GM18517 (cell line): Measurements from ENCODE around the gene DNAH11.
A peak's percentile ranks its signal among the peaks of the same experiment; 100 is the strongest.
"Not testable (repeated sequence)": the region's sequence is repeated elsewhere in the genome, so short reads cannot be mapped to it uniquely, and the experiment has no call there.

Source experiments
- ATAC-seq: cut with Tn5 transposase; IDR thresholded peaks from one replicate; pipeline ENCODE4 v1.9.1; 2021; ENCODE audit warnings: mild to moderate bottlenecking, moderate library complexity; ENCODE audit not compliant: unreplicated experiment

Gene DNAH11

GRCh38 chr7:21869785-21870402, 327.1 kb downstream of the DNAH11 start:
- no peak for ATAC-seq

DNA sequence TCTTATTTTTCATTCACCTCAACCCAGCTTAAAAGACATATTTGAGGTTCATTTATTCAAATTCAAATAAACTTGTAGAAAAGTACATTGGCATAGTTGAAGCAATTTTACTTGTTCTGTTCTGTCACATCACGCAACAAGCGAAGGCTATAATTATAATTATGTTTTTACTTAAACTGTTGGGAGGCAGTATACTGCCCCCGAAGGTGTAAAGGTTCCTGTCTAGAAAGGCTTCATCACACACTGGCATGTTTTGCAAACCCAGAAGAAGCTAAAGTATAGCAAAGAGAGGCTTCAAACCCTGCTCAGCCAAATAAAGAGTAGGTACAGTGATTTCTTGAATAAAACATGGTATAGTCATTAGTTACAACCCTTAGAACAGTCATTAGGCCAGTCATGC, 340.2 kb downstream of the DNAH11 start:
- ATAC-seq: no peak

DNA sequence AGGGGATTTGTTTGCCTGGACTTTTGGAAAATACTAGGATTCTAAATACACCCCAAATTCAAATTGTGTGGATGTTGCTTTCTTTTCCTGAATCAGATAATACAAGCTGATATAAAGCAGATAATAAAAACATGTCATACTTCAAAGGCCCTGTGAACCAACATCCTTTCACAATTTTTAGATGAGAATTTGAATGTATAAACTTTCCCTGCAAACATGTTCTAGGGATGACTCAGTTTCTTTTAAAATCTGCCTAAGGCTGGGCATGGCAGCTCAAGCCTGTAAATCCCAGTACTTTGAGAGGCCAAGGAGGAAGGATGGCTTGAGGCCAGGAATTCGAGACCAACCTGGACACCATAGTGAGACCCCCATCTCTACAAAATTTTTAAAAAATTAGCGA, 340.7 kb downstream of the DNAH11 start:
- not testable (repeated sequence) for ATAC-seq

- no peak for ATAC-seq
Observed at GRCh38 chr7:21884496-21884895, 341.7 kb downstream of the DNAH11 start.

- ATAC-seq: no peak
Observed at GRCh38 chr7:21886396-21886795, 343.6 kb downstream of the DNAH11 start.

DNA sequence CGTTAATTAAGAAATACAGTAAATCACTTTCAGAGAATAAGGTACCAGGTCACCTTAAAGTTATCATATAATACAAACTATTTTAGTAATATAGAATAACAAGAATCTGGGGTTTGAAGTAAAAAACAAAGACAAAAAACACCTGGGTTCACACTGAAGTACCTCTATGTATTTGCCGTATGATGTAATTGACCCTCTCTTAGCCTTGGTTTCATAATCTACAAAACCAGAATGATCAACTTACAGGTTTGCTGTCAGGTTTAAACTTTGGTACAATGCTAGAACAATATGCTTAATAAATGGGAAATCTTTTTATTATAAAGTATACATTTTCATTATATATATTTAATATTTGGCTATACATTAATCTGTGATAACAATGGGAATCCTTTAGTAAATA, 344.5 kb downstream of the DNAH11 start:
- ATAC-seq: no peak

- no peak for ATAC-seq
Observed at GRCh38 chr7:21887779-21888178, 344.9 kb downstream of the DNAH11 start.

GRCh38 chr7:21891291-21891690, 348.5 kb downstream of the DNAH11 start:
- no peak for ATAC-seq

DNA sequence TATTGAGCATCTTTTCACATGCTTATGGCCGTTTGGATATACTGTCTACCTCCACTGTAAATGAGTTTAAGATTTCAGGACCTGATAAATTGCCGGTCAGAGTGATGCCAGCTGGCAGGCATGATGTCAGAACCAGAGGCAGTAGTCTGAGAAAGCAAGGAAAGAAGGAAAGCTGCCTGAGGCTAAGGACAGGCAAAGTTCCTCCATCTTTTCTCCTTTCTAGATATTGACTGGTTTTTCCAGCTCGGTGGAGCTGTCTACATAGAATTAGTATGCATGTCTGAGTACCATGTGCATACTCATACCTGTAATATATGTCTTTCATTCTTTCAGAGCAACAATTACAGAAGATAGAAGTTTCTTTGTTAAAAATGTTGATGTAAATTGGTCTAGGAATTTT, 350.6 kb downstream of the DNAH11 start:
- no peak for ATAC-seq

DNA sequence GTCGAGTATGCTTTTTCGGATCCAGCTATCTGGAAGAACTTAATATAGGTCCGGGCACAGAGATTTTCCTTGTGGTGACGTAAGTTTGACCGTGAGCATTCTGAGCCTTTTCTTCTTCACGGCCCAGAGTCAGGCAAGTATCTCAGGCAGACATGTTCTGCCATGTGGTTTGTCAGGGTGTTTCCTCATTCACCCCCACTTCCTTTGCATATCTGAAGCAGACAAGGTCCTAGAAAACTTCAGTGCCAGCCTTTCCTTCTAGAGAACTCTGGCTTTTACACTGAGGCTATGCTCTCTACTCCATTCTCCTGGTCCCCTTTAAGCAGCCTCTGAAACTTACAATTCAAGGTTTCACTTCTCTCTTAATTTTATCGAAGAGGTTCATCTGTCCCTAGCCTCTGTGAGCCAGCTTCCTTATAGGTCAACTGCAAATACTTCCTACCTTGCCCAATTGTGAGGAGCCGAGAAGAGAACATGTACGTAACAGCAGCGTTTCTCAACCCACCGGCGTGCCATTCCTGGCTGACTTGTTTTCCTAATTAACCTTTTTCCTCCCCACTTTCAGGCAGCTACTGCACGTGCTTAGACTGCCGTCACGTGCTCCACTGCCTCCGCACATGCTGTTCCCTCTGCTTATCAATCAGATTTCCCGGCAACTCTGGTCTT, 355.6 kb downstream of the DNAH11 start:
- ATAC-seq: peak; percentile 92

DNA sequence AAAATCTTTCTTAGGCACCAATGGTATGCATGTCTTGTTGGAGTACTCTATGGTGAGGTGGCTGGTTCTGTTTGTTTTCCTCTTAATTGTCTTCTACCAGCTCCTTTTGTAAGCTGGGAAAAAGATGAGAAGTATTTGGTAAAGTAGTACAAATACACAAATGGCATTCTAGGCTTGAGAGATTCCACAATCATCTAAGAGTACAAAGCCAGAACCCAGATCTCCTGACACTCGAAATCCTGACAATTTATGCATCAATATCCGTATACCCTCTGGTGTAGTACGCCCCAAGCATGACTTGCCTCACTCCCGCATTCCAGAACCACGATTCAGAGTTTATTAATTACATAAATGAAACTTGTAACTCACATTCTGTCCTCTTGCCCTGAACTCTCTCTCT, 359.4 kb downstream of the DNAH11 start:
- ATAC-seq: no peak

DNA sequence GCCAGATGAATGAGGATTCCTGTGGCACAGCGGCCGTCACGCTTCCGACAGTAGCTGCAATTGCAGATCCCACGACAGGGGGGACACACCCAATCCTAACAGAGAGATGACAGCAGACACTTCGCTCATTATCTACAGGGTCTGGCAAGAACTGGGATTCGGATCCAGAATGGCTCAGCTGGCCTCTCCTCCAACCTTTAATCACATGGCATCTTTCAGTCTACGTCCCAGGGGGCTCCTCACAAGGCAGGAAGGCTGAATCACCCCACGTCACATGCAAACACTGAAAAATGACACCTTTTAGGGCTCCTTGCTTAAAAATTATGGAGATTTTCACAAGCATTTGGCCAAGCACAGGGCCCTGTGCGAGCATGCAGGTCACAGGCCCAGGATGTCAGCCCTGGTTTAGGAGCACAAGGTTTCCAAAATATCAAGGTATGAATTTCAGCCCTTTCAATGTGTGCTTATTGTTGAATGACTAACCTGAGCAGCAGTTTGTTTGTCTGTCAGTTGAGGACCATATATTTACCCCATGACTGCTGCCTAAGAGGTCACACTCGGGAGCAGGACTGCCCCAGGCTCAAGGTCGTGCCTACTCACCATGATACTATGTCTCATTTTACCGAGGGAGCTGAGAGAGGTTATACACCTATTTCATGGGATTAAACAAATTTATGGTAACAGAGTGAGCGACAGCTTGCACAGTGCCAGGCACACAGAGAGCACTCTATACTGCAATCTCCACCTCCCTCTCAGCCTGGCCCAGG, 360.4 kb downstream of the DNAH11 start:
- ATAC-seq: no peak

- ATAC-seq: no peak
Observed at GRCh38 chr7:21908746-21909145, 365.9 kb downstream of the DNAH11 start.

GRCh38 chr7:21910253-21910652, 367.4 kb downstream of the DNAH11 start:
- ATAC-seq: no peak

DNA sequence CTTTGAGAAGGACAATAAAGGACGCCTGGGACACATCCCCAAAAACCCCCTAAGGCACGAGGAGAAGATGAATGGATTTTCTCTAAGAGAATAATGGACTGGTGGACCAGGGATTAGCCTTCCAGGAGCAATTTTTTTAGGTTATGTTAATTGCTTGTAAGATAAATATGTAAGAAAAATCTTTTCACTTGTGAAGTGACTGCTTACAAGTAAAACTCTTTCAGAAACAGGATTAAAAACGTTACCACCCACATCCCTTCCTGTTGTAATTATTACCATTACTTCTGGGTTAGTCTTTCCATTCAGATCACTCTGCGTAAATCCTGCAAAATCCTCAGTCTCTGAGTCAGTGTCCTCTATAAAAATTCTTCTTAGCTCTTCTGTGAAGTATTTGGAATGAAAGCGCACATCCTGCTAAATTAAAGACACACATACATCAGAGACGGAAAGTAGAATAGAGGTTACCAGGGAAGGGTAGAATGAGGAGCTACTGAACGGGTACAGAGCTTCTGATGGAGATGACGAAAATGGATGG, 368.6 kb downstream of the DNAH11 start:
- no peak for ATAC-seq

- no peak for ATAC-seq
Observed at GRCh38 chr7:21912305-21912704, 369.5 kb downstream of the DNAH11 start.

DNA sequence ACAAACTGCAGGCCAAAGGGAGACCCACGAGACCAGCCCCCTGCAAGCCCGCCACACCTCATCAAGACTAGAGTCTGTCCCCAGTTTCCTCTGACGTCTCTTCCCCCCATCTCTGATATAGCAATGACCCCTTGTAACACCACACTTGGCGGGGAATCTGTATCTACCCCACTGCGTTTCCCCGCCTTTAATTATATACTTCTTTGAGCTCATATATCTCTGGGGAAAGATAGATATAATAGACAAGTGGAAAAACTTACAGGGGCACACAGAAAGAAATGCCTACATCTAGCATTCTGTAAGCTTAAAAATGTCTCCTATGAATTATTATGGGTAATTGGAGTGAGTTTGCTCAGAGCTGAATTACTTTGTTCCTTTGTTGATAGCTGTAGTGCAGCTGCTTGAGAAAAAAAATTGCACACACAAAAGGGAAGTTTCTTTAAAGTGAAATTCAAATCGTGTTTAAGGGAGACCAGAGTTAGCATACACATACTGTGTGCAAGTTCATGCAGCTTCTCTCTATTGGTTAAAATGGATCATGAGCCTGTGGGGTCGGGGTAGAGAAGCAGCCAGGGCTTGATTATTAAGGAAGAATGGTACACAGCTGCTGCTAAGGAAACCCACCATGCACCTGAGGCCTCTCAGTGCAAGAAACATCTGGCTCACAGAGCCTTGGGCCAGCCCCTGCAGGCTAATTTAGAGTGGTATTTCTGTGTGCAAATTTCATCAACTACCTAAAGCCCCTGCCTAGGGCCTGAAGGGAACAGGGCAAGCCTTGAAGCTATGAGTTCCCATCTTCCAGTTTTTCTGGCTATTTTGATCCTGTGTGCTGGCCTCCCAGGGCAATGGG, 370.3 kb downstream of the DNAH11 start:
- no peak for ATAC-seq

DNA sequence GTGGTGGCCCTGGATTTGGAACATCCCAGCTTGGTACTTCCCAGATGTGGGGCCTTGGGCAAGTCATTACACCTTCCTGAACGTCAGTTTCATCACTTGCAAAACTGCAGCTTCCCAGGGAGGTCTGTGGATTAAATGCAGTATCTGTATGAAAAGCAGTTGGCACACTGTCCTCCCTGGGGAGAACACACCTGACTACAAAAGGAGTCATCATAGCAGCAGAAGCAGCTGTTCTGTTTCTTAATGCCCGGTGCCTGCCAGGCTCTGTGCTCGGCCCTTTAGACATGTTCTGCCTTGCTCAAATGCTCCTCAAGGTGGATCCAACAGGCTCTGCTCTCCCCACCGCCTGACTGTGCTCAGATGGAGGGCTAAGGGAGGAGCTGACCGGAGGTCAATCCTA, 371.8 kb downstream of the DNAH11 start:
- no peak for ATAC-seq

- no peak for ATAC-seq
Observed at GRCh38 chr7:21915140-21915539, 372.3 kb downstream of the DNAH11 start.

- ATAC-seq: no peak
Observed at GRCh38 chr7:21916176-21916575, 373.3 kb downstream of the DNAH11 start.

DNA sequence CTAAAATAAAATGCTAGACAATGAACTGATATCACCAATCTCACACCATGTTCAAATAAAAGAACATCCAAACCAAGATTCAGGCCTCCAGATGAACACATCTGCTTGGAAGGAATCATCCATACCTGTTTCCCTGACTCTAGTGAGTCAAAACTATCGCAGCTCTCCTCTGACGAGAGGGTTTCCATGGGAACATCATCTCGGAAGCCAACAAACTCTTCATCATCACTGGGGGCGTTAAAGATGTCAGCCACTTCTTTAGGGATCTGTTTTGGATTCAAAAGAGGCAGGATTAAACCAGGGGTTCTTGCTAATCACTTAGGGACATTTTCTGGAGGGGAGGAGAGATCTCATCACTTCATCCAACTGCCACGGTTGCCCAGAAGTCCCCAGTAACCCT, 373.8 kb downstream of the DNAH11 start:
- no peak for ATAC-seq
